Measurements from ENCODE around the gene THADA.

Gene THADA

DNA sequence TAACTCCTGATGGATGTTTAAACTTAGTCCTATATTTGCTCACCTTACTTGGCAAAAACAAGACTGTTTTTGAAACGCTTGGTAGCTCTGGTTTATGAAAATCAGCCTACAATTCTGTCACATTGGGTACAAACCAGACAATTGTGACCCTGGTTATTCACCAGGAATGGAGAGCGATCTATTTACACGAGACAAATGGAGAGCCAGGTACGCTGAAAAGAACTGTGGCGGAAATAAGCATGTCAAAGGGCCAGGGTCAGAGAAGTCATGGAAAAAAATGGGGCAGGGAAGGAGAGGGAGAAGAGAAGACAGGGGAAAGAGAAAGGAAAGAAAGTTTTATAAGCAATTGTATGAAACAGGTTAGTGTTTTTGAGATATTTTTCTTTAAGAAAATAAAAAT, 250.0 kb downstream of the THADA start:
- H3K4me3 ChIP-seq (ENCODE audit: low read depth, low read length): no peak overlapping the region
- TF ChIP-seq, protein P1, sequence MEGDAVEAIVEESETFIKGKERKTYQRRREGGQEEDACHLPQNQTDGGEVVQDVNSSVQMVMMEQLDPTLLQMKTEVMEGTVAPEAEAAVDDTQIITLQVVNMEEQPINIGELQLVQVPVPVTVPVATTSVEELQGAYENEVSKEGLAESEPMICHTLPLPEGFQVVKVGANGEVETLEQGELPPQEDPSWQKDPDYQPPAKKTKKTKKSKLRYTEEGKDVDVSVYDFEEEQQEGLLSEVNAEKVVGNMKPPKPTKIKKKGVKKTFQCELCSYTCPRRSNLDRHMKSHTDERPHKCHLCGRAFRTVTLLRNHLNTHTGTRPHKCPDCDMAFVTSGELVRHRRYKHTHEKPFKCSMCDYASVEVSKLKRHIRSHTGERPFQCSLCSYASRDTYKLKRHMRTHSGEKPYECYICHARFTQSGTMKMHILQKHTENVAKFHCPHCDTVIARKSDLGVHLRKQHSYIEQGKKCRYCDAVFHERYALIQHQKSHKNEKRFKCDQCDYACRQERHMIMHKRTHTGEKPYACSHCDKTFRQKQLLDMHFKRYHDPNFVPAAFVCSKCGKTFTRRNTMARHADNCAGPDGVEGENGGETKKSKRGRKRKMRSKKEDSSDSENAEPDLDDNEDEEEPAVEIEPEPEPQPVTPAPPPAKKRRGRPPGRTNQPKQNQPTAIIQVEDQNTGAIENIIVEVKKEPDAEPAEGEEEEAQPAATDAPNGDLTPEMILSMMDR (IDR thresholded peaks at IDR 0.05; ENCODE audit: low read depth, low read length): no peak

DNA sequence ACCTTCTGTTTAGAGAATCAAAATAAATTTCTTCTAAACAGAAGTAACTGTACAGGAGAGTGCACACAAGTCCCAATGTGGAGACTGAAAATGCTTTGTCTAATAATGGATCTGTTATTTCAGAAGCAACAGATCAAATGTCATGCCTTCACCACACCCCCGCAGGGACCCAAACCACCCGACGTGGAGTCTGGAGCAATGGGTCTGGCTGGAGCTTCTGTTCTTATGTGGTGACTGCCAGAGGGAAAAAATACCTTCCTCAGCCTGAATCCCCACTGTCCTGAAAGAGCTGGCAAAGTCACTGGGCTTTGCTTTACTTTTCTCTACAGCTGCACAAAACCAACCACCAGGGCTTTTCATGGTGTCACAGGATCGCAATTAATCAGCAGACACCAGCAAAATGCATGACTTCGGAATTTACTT, 250.4 kb downstream of the THADA start:
- TF ChIP-seq, protein P1 (IDR thresholded peaks at IDR 0.05; ENCODE audit: low read depth, low read length): no peak
- H3K4me3 ChIP-seq (ENCODE audit: low read depth, low read length): no peak overlapping the region

DNA sequence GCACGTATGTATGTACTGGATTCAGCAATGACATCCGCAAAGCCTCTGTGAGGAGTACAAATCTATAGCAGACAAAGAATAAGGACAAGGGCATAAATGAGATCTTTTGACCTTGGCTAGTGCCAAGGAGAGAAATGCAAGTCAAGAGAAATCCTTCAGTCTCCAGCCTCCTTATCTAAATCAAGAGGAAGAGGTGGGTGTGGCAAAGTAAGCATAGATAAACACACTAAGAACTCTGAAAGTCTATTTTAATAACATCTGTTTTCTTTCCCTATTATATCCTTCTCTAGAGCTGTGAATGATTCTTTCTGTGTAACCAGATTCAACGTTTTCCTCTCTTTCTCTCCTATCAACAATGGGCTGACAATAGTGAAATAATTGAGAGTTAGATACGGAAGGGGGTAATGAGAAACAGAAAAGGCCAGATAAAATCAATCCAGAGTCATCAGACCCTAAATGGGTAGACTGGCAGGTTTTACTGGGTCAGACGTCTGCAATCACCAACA, 250.9 kb downstream of the THADA start:
- TF ChIP-seq, protein P1 (IDR thresholded peaks at IDR 0.05; ENCODE audit: low read depth, low read length): no peak
- H3K4me3 ChIP-seq (ENCODE audit: low read depth, low read length): no peak overlapping the region

DNA sequence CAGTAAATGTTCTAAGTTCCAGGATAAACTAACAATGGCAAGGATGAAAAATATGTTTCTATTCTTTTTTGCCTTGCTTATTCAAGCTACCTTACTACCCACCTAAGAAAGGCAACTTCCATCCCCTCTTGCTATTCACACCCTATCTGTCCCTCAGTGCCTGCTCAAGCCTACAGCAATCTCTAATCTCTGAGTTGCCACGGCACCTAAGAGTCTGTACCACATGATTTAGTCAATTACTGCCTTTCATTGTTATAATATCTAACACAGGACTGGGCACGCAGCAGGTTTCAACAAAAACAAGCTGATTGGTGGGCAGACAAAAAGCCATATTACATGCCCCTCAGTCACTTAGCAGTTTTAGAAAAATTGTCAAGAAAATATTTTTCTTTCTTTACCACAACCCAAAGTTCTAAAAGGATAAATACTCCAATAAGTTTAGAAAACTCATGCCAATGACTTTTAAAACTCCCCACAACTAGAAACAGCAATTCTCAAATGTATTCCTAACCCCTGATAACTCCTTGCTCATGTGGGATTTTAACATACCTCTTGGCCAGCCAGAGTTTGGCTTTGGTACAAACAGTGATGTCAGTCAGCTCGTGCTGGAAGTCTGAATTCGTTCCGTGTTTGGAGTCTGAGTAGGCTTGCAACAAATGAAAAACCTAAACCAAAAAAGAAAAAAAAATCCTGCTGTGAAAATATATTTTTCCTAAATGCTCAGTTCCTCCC, 252.1 kb downstream of the THADA start:
- TF ChIP-seq, protein P1 (IDR thresholded peaks at IDR 0.05; ENCODE audit: low read depth, low read length): no peak
- no peak overlapping the region for H3K4me3 ChIP-seq (ENCODE audit: low read depth, low read length)

DNA sequence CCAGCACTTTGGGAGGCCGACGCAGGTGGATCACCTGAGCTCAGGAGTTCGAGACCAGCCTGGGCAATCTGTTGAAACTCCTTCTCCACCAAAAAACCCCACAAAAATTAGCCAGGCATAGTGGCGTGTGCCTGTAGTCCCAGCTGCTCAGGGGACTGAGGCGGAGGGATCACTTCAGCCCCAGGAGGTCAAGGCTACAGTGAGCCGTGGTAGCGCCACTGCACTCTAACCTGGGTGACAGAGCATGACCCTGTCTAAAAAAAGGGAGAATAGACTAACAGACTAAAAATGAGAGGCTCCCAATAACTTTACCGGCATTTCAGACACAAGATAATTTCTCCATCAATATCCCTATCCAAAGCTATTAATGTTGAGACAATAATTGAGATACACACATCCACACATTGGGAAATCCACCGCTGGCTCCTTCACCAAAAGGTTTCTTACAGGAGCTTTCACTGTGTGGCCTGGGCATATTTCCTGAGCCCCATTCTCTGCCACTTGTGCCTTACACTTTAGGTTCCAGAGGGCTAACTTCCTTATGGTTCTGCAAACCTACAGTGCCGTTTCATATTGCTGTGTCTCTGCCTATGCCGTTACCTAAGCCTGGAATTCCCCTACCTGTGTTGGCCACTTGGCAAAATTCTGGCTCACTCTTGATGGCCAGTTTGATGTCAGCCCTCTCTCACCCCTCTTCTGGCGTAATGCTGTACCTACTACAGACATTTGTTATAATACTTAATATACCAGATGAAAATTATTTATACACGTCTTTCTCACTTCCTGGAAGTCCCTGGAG, 253.7 kb downstream of the THADA start:
- TF ChIP-seq, protein P1 (IDR thresholded peaks at IDR 0.05; ENCODE audit: low read depth, low read length): no peak
- H3K4me3 ChIP-seq (ENCODE audit: low read depth, low read length): no peak overlapping the region

DNA sequence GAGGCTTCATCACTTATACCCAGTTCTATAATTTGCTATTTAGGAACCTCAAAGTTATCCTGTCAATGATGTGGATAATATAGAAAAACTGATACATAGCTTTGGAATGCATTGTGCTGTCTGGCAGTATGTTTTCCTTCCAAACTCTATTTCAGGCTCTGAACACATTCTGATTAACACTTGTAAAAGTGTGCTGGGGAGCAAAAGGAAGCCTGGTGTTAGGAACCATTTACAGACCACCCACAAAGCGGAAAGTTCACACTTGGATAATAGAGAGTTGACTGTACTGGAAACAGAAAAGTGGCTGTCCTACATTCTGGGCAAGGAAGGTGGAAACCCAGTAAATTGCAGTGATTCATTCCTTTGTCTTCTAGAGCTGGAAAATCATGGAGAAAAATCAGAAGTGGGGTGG, 254.9 kb downstream of the THADA start:
- TF ChIP-seq, protein P1 (IDR thresholded peaks at IDR 0.05; ENCODE audit: low read depth, low read length): no peak
- no peak overlapping the region for H3K4me3 ChIP-seq (ENCODE audit: low read depth, low read length)

DNA sequence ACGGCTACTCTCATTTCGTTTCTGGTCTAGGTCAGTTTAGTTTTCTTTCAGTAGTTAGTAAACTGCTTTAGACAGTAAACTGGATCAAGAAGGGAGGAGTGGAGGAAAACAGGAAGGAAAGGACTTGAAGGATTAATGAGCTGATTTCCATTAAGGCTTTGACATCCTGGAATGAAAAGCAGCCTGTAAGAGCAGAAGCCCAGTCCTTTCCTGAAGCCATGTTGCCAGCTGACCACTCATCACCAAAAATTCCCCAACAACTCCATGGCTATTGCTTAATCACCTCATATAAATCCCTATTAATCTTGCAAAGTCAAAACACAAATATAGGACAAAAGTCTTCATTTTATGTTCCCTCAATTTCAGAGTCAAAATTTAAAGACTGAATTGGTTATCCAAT, 255.8 kb downstream of the THADA start:
- TF ChIP-seq, protein P1 (IDR thresholded peaks at IDR 0.05; ENCODE audit: low read depth, low read length): no peak

More for the DNA sequence above, 255.8 kb downstream of the THADA start:
- H3K4me3 ChIP-seq (ENCODE audit: low read depth, low read length): no peak overlapping the region
